ENCODE results near the gene ALG14. TPM values are rescaled to one million over a fixed set of nuclear protein-coding genes. Genes with fewer than 3 reads are reported as not detected.

The ALG14 gene
- total and polyA plus RNA-seq, 2 donors from 2014 or later: 8.6 to 11.3 TPM

GRCh38 chr1:94983171-94983739 lies 89.5 kb downstream of the ALG14 start:
- no peaks in the 10 kb centered on the region for H3K27me3 ChIP-seq (ENCODE audit: control insufficient read depth, insufficient read depth, low read length)
- H3K9me3 ChIP-seq (ENCODE audit: control insufficient read depth in 2 of 3, insufficient read depth in 1 of 3, low read length in 3 of 3): no peaks in the 10 kb centered on the region
- H3K9ac ChIP-seq (ENCODE audit: low read length in 3 of 3): no peak overlapping the region
- peak overlapping the region; percentile 29 to 76 for H3K27ac ChIP-seq (ENCODE audit: low read depth in 2 of 2, low read length in 2 of 2)
- no peak for DNase-seq
- intact Hi-C loops (cut with DNase I): no loop called here
- FAIRE-seq: no peak
- no peak for TF ChIP-seq CTCF (IDR thresholded peaks at IDR 0.05; ENCODE audit: borderline replicate concordance, extremely low read depth, insufficient read depth)
- no peaks in the 10 kb centered on the region for H3K36me3 ChIP-seq (ENCODE audit: control insufficient read depth in 2 of 3, insufficient read depth in 3 of 3, low read length in 3 of 3)
- peaks cover 0 to 6% (median 4%) of the 10 kb centered on the region in 3 donors for H3K4me1 ChIP-seq (ENCODE audit: control insufficient read depth in 2 of 3, insufficient read depth in 2 of 3, low read depth in 1 of 3, low read length in 3 of 3)
- H3K4me3 ChIP-seq (ENCODE audit: low read length in 3 of 3): no peak overlapping the region

GRCh38 chr1:94982398-94982797 lies 90.4 kb downstream of the ALG14 start:
- TF ChIP-seq CTCF (IDR thresholded peaks at IDR 0.05; ENCODE audit: borderline replicate concordance, extremely low read depth, insufficient read depth): no peak
- FAIRE-seq: no peak
- no peaks in the 10 kb centered on the region for H3K36me3 ChIP-seq (ENCODE audit: control insufficient read depth in 2 of 3, insufficient read depth in 3 of 3, low read length in 3 of 3)
- no peak for DNase-seq
- H3K27me3 ChIP-seq (ENCODE audit: control insufficient read depth, insufficient read depth, low read length): no peaks in the 10 kb centered on the region
- H3K9ac ChIP-seq (ENCODE audit: low read length in 3 of 3): no peak overlapping the region
- no peak overlapping the region for H3K27ac ChIP-seq (ENCODE audit: low read depth in 2 of 2, low read length in 2 of 2)
- intact Hi-C loops (cut with DNase I): no loop called here
- H3K4me3 ChIP-seq (ENCODE audit: low read length in 3 of 3): no peak overlapping the region
- peaks cover 0 to 6% (median 4%) of the 10 kb centered on the region in 3 donors for H3K4me1 ChIP-seq (ENCODE audit: control insufficient read depth in 2 of 3, insufficient read depth in 2 of 3, low read depth in 1 of 3, low read length in 3 of 3)
- no peaks in the 10 kb centered on the region for H3K9me3 ChIP-seq (ENCODE audit: control insufficient read depth in 2 of 3, insufficient read depth in 1 of 3, low read length in 3 of 3)

- peak overlapping the region; percentile 13 to 39 for H3K27ac ChIP-seq (ENCODE audit: low read depth in 2 of 2, low read length in 2 of 2)
- H3K4me3 ChIP-seq (ENCODE audit: low read length in 3 of 3): no peak overlapping the region
- DNase-seq: no peak
- intact Hi-C loops (cut with DNase I): no loop called here
- no peak overlapping the region for H3K9ac ChIP-seq (ENCODE audit: low read length in 3 of 3)
- FAIRE-seq: no peak
- no peak for TF ChIP-seq CTCF (IDR thresholded peaks at IDR 0.05; ENCODE audit: borderline replicate concordance, extremely low read depth, insufficient read depth)
- H3K4me1 ChIP-seq (ENCODE audit: control insufficient read depth in 2 of 3, insufficient read depth in 2 of 3, low read depth in 1 of 3, low read length in 3 of 3): peaks cover 0 to 4% (median 4%) of the 10 kb centered on the region in 3 donors
- H3K27me3 ChIP-seq (ENCODE audit: control insufficient read depth, insufficient read depth, low read length): no peaks in the 10 kb centered on the region
- no peaks in the 10 kb centered on the region for H3K9me3 ChIP-seq (ENCODE audit: control insufficient read depth in 2 of 3, insufficient read depth in 1 of 3, low read length in 3 of 3)
- H3K36me3 ChIP-seq (ENCODE audit: control insufficient read depth in 2 of 3, insufficient read depth in 3 of 3, low read length in 3 of 3): no peaks in the 10 kb centered on the region
Measured at GRCh38 chr1:94981575-94981973, 91.2 kb downstream of the ALG14 start.

Data from kidney (tissue), 14 donors.